SK-N-MC (cell line): ENCODE data around the gene TPGS1.

Experiments used
- DNase-seq: peaks from one replicate; pipeline ENCODE4 v3.0.0-alpha.2; 2011; ENCODE audit warnings: low read depth, low spot score
- H3K27ac ChIP-seq: fragments of 200-600 bp; sonication (generic); 2 replicates; pipeline ENCODE4 v1.5.1; 2016; ENCODE audit warnings: mixed run types
- H3K36me3 ChIP-seq: fragments of 200-600 bp; sonication (generic); 2 replicates; pipeline ENCODE4 v1.6.1; 2017; ENCODE audit warnings: antibody characterized with exemption, low read length, mixed read lengths; ENCODE audit not compliant: insufficient read depth
- H3K4me3 ChIP-seq: fragments of 200-600 bp; sonication (generic); 2 replicates; pipeline ENCODE4 v1.5.1; 2016
- H3K9ac ChIP-seq: fragments of 200-600 bp; sonication (generic); 2 replicates; pipeline ENCODE4 v1.8.0; 2017; ENCODE audit warnings: mixed run types, mixed read lengths; ENCODE audit not compliant: insufficient read length
- H3K9me3 ChIP-seq: fragments of 200-600 bp; sonication (generic); 2 replicates; pipeline ENCODE4 v1.6.1; 2017; ENCODE audit warnings: low read depth, mild to moderate bottlenecking, antibody characterized with exemption, low read length, moderate library complexity, mixed read lengths
- EZH2 ChIP-seq: fragments of 200-600 bp; sonication (generic); IDR thresholded peaks from one replicate; pipeline ENCODE4 v1.6.1; 2017; ENCODE audit warnings: antibody characterized with exemption
- FOXP2 ChIP-seq: optimal IDR thresholded peaks from 2 replicates; pipeline ENCODE3; 2011; ENCODE audit warnings: mild to moderate bottlenecking, moderate library complexity; ENCODE audit not compliant: insufficient read depth; ENCODE audit errors: extremely low read length, control extremely low read depth
- POLR2AphosphoS5 ChIP-seq: IDR thresholded peaks from 2 replicates; pipeline ENCODE4 v1.6.1; 2012; ENCODE audit warnings: mild to moderate bottlenecking, low read depth, low read length, borderline replicate concordance

The TPGS1 gene

GRCh38 chr19:547836-548720 lies 40.8 kb downstream of the TPGS1 start:
- Histone ChIP-seq H3K27ac (no peak overlapping the region), H3K9ac (no peak overlapping the region), H3K4me3 (no peak overlapping the region), H3K9me3 (no peaks in the 10 kb centered on the region), H3K36me3 (no peaks in the 10 kb centered on the region)
- no peak for DNase-seq
- TF ChIP-seq FOXP2 (no peak), POLR2AphosphoS5 (no peak), EZH2 (no peak)

DNA sequence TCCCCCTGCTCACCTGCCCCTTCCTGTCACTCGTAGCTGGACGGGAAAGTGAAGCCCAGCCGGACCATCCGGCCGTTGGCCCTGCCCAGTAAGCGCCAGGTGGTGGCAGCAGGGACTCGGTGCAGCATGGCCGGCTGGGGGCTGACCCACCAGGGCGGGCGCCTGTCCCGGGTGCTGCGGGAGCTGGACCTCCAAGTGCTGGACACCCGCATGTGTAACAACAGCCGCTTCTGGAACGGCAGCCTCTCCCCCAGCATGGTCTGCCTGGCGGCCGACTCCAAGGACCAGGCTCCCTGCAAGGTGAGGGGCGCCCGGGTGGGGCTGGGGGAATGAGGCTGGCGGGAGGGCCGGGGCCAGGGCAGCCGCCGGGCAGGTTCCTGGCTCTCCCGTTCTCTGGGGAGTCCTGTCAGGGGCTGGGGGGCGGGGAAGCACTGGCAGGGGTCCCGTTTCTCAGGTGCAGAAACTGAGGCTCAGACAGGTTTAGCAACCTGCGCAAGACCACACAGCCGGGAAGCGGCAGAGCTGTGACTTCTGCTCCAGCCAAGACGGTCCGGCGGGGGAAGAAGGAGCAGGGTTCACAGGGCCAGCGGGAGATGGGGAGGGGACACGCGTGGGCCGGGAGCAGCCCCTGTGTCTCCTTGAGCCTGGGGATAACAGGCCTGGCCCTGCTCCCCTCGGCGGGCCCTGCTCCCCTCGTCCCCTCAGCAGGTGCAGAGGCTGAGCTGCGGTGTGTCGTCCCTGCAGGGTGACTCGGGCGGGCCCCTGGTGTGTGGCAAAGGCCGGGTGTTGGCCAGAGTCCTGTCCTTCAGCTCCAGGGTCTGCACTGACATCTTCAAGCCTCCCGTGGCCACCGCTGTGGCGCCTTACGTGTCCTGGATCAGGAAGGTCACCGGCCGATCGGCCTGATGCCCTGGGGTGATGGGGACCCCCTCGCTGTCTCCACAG lies 41.9 kb downstream of the TPGS1 start:
- Histone ChIP-seq H3K9ac (no peak overlapping the region), H3K36me3 (no peaks in the 10 kb centered on the region), H3K4me3 (no peak overlapping the region), H3K27ac (no peak overlapping the region), H3K9me3 (no peaks in the 10 kb centered on the region)
- DNase-seq = no peak
- no peak for TF ChIP-seq FOXP2
- TF ChIP-seq POLR2AphosphoS5 = no peak
- TF ChIP-seq EZH2 = no peak

- no peak overlapping the region for H3K9ac ChIP-seq
- no peak for DNase-seq
- TF ChIP-seq EZH2 (no peak), FOXP2 (no peak), POLR2AphosphoS5 (no peak)
- no peaks in the 10 kb centered on the region for H3K36me3 ChIP-seq
- no peaks in the 10 kb centered on the region for H3K9me3 ChIP-seq
- H3K4me3 ChIP-seq = no peak overlapping the region
- H3K27ac ChIP-seq = no peak overlapping the region
Measured at GRCh38 chr19:554817-555216, 47.5 kb downstream of the TPGS1 start.

DNA sequence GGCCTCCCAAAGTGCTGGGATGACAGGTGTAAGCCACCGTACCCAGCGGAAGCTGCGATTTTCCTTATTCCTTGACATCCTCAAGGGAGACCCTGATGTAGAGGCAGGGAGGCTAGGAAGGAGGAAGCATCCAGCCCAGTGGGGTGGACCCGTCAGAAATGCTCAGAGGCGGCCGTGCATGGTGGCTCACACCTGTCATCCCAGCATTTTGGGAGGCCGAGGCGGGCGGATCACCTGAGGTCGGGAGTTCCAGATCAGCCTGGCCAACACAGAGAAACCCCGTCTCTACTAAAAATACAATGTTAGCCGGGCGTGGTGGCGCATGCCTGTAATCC lies 48.1 kb downstream of the TPGS1 start:
- TF ChIP-seq EZH2 (no peak), POLR2AphosphoS5 (no peak), FOXP2 (no peak)
- no peaks in the 10 kb centered on the region for H3K36me3 ChIP-seq
- no peaks in the 10 kb centered on the region for H3K9me3 ChIP-seq
- no peak for DNase-seq
- H3K4me3 ChIP-seq = no peak overlapping the region
- H3K27ac ChIP-seq = no peak overlapping the region
- no peak overlapping the region for H3K9ac ChIP-seq

DNA sequence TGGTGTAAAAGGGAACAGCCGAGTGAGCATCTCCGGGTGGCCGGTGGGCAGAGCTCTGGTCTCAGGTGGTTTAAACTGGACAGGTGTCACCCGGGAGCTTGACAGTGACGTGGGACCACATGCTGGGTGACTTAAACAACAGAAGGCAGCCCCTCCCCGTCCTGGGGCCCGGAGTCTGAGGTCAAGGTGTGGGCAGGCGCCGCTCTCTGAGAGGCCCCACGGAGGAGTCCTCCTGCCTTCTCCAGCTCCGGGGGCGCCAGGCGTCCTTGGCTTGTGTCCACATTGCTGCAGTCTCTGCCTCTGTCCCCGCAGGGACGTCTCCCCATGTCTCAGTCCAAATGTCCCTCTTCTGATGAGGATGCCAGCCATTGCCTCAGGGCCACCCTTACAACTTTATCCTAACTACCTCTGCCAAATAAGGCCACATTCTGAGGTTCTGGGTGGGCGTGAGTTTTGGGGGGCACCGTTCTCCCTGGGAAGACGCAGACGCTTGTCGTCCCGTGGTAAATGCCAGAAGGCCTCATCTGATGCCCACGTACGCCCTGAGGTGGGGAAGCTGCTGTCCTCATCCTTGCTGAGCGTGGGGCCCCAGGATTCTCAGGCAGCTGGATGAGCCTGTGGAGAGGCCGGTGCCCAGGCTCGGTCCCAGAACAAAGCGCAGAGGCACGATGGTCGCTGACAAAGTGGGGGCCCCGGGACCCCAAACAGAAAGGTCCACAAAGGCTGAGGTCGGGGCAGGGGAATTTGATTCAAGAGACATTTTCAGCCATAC lies 49.5 kb downstream of the TPGS1 start:
- no peak for DNase-seq
- TF ChIP-seq EZH2 (no peak), FOXP2 (no peak), POLR2AphosphoS5 (no peak)
- Histone ChIP-seq H3K4me3 (no peak overlapping the region), H3K36me3 (no peaks in the 10 kb centered on the region), H3K9me3 (no peaks in the 10 kb centered on the region), H3K9ac (no peak overlapping the region), H3K27ac (no peak overlapping the region)

DNA sequence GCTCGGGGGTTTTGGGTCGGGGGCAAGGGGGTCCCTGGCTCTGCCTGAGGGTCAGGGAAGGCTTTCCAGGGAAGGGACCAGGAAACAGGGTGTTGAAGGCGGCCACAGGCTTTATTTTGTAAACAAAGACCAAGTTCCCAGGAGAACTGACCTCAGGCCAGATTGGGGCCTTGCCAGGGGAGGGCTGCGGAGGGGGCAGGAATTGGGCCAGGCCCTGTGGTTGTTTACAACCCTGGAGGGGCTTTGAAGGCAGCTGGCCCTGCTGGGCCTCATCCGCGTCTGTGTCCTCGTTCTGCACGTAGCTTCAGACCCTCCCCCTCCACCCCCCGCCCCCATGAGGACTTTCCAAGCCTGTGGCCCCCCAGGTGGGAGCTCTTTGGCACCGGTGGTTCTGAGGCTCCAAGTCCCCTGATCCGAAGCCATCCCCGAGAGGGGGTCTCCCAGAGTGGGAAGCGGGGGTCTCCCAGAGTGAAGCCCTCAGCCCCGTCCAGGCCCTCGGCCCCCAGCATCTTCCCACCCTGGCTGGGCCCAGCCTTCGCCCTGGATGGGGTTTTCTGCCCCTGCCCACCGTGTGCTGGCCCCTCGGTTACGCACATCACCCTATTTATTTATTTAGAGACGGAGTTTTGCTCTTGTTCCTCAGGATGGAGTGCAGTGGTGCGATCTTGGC lies 51.6 kb downstream of the TPGS1 start:
- H3K9ac ChIP-seq = no peak overlapping the region
- DNase-seq = no peak
- no peaks in the 10 kb centered on the region for H3K9me3 ChIP-seq
- no peak for TF ChIP-seq POLR2AphosphoS5
- TF ChIP-seq EZH2 = no peak
- no peak for TF ChIP-seq FOXP2
- H3K36me3 ChIP-seq = no peaks in the 10 kb centered on the region
- H3K27ac ChIP-seq = no peak overlapping the region
- no peak overlapping the region for H3K4me3 ChIP-seq

GRCh38 chr19:560121-560520 lies 52.8 kb downstream of the TPGS1 start:
- Histone ChIP-seq H3K9me3 (no peaks in the 10 kb centered on the region), H3K27ac (0 out of 2 replicates have a peak overlapping the region, but pooled peaks have one; percentile 42), H3K4me3 (no peak overlapping the region), H3K36me3 (no peaks in the 10 kb centered on the region), H3K9ac (no peak overlapping the region)
- TF ChIP-seq EZH2 (no peak), POLR2AphosphoS5 (no peak), FOXP2 (no peak)
- no peak for DNase-seq
